ENCODE data around the gene CCDC33. TPM values are rescaled to one million over a fixed set of nuclear protein-coding genes. Genes with fewer than 3 reads are reported as not detected.

Gene CCDC33
- total RNA-seq, 1 experiment from 2014 or later, result 10.6 TPM

DNA sequence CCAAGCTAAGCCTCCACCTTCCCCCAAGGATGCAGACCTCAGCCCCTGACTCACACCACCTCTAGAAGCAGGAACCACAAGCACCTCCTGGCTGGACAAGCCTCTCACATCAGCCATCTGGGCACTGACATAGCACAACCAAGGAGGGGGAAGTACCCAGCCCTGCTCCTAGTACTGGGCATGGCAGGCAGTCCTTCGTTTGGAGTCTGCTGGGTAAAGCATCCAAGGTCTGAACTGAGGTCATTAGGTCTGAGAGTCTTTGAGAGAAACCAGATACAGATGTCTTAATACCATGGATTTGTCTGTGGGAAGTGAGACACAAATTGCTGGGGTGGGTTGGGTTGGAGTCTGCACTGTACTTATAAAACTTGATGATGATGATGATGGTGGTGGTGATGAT is 61.8 kb downstream of the CCDC33 start:
- Mint-ChIP-seq H3K36me3 (no peaks in the 10 kb centered on the region), H3K27me3 (ENCODE audit: low read depth) (peaks cover 49% of the 10 kb centered on the region), H3K27ac (no peak overlapping the region), H3K9me3 (no peaks in the 10 kb centered on the region), H3K4me1 (peaks cover 34% of the 10 kb centered on the region), H3K4me3 (no peak overlapping the region)
- ChIA-PET CTCF (interaction anchor here (0.8 to 2.8 kb wide), 4 partner anchors 10 to 245 kb away, joined by 4 to 11 read pairs (median 4); no protein-coding TSS in a partner anchor), POLR2A (no interaction called here)
- TF ChIP-seq, protein P1, sequence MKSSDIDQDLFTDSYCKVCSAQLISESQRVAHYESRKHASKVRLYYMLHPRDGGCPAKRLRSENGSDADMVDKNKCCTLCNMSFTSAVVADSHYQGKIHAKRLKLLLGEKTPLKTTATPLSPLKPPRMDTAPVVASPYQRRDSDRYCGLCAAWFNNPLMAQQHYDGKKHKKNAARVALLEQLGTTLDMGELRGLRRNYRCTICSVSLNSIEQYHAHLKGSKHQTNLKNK (CRISPR knock-in tag; IDR thresholded peaks at IDR 0.05), result no peak
- TF ChIP-seq ZNF138 (CRISPR knock-in tag; conservative IDR thresholded peaks at IDR 0.05), result no peak
- ATAC-seq, result no peak
- DNase-seq (ENCODE audit: low spot score), result no peak

DNA sequence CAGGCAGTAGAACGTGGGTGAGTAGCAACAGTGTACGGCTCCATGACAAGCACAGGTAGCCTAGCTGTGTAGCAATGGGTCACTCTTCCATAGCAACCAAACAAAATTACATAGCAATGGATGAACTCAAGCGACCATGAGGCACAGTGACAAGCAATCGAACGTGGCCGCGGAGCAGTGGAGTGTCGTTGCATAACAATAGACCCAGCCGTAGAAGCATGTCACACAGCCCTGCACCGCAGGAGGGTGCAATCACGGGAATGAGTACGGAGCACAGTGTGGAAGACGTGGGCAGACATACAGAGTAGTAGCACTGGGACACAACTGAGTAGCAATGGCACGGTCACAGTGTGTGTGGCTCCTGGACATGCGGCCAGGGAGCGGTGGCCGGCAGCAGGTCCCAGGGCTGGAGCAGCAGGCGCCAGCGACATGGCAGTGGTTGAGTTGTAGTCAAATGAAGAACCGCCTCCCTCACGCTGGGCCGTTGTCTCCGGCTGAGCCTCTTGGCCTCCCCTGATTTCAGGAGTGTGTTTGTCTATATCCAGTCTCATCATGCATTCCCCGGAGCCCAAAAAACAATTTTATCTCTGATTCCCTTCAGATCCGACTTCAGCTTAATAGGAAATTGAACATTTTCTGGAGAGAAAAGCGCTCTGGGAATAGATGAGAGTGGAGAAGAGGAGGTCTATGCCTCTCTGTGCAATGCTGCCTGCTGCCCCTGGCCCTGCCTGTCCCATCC is 64.1 kb downstream of the CCDC33 start:
- Mint-ChIP-seq H3K27ac (no peak overlapping the region), H3K9me3 (no peaks in the 10 kb centered on the region)
- CTCF ChIA-PET, result interaction anchor here (1.5 to 6.2 kb wide), 5 partner anchors 8 to 246 kb away, joined by 4 to 53 read pairs (median 11); no protein-coding TSS in a partner anchor

More for the DNA sequence above, 64.1 kb downstream of the CCDC33 start:
- Mint-ChIP-seq H3K4me1 (peaks cover 57% of the 10 kb centered on the region), H3K27me3 (ENCODE audit: low read depth) (peaks cover 43% of the 10 kb centered on the region), H3K36me3 (no peaks in the 10 kb centered on the region), H3K4me3 (peak overlapping the region; percentile 21; the same call in 1 of the 2 replicates)
- POLR2A ChIA-PET, result no interaction called here
- TF ChIP-seq CBFB (CRISPR knock-in tag; IDR thresholded peaks at IDR 0.05; ENCODE audit: low read depth) (no peak), TEAD1 (CRISPR knock-in tag; IDR thresholded peaks at IDR 0.05) (0 out of 2 replicates have a peak, but pooled peaks have one; percentile 18), TP53 (CRISPR knock-in tag; IDR thresholded peaks at IDR 0.05) (0 out of 2 replicates have a peak, but pooled peaks have one; percentile 61), ZBTB21 (CRISPR knock-in tag; IDR thresholded peaks at IDR 0.05; ENCODE audit: borderline replicate concordance) (peak; percentile 69; the same call in 1 of the 2 replicates), ATF1 (CRISPR knock-in tag; IDR thresholded peaks at IDR 0.05) (no peak)
- TF ChIP-seq, protein P2, sequence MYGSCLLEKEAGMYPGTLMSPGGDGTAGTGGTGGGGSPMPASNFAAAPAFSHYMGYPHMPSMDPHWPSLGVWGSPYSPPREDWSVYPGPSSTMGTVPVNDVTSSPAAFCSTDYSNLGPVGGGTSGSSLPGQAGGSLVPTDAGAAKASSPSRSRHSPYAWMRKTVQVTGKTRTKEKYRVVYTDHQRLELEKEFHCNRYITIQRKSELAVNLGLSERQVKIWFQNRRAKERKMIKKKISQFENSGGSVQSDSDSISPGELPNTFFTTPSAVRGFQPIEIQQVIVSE (CRISPR knock-in tag; IDR thresholded peaks at IDR 0.05; ENCODE audit: borderline replicate concordance), result no peak
- TF ChIP-seq, protein P3, sequence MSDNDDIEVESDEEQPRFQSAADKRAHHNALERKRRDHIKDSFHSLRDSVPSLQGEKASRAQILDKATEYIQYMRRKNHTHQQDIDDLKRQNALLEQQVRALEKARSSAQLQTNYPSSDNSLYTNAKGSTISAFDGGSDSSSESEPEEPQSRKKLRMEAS (CRISPR knock-in tag; IDR thresholded peaks at IDR 0.05), result peak; percentile 31; the same call in 1 of the 2 replicates
- TF ChIP-seq, protein P4, sequence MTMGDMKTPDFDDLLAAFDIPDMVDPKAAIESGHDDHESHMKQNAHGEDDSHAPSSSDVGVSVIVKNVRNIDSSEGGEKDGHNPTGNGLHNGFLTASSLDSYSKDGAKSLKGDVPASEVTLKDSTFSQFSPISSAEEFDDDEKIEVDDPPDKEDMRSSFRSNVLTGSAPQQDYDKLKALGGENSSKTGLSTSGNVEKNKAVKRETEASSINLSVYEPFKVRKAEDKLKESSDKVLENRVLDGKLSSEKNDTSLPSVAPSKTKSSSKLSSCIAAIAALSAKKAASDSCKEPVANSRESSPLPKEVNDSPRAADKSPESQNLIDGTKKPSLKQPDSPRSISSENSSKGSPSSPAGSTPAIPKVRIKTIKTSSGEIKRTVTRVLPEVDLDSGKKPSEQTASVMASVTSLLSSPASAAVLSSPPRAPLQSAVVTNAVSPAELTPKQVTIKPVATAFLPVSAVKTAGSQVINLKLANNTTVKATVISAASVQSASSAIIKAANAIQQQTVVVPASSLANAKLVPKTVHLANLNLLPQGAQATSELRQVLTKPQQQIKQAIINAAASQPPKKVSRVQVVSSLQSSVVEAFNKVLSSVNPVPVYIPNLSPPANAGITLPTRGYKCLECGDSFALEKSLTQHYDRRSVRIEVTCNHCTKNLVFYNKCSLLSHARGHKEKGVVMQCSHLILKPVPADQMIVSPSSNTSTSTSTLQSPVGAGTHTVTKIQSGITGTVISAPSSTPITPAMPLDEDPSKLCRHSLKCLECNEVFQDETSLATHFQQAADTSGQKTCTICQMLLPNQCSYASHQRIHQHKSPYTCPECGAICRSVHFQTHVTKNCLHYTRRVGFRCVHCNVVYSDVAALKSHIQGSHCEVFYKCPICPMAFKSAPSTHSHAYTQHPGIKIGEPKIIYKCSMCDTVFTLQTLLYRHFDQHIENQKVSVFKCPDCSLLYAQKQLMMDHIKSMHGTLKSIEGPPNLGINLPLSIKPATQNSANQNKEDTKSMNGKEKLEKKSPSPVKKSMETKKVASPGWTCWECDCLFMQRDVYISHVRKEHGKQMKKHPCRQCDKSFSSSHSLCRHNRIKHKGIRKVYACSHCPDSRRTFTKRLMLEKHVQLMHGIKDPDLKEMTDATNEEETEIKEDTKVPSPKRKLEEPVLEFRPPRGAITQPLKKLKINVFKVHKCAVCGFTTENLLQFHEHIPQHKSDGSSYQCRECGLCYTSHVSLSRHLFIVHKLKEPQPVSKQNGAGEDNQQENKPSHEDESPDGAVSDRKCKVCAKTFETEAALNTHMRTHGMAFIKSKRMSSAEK (CRISPR knock-in tag; IDR thresholded peaks at IDR 0.05; ENCODE audit: borderline replicate concordance), result no peak
- TF ChIP-seq, protein P5, sequence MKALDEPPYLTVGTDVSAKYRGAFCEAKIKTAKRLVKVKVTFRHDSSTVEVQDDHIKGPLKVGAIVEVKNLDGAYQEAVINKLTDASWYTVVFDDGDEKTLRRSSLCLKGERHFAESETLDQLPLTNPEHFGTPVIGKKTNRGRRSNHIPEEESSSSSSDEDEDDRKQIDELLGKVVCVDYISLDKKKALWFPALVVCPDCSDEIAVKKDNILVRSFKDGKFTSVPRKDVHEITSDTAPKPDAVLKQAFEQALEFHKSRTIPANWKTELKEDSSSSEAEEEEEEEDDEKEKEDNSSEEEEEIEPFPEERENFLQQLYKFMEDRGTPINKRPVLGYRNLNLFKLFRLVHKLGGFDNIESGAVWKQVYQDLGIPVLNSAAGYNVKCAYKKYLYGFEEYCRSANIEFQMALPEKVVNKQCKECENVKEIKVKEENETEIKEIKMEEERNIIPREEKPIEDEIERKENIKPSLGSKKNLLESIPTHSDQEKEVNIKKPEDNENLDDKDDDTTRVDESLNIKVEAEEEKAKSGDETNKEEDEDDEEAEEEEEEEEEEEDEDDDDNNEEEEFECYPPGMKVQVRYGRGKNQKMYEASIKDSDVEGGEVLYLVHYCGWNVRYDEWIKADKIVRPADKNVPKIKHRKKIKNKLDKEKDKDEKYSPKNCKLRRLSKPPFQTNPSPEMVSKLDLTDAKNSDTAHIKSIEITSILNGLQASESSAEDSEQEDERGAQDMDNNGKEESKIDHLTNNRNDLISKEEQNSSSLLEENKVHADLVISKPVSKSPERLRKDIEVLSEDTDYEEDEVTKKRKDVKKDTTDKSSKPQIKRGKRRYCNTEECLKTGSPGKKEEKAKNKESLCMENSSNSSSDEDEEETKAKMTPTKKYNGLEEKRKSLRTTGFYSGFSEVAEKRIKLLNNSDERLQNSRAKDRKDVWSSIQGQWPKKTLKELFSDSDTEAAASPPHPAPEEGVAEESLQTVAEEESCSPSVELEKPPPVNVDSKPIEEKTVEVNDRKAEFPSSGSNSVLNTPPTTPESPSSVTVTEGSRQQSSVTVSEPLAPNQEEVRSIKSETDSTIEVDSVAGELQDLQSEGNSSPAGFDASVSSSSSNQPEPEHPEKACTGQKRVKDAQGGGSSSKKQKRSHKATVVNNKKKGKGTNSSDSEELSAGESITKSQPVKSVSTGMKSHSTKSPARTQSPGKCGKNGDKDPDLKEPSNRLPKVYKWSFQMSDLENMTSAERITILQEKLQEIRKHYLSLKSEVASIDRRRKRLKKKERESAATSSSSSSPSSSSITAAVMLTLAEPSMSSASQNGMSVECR (CRISPR knock-in tag; IDR thresholded peaks at IDR 0.05; ENCODE audit: borderline replicate concordance), result 0 out of 2 replicates have a peak, but pooled peaks have one; percentile 24
- peak; percentile 17 for ATAC-seq
- peak; percentile 62 for DNase-seq (ENCODE audit: low spot score)

All from WTC11 (cell line).